Left ventricle myocardium inferior (tissue), 1 donor: ENCODE data around the gene ARIH2. TPM values are rescaled to one million over a fixed set of nuclear protein-coding genes. Genes with fewer than 3 reads are reported as not detected.

Experiments used
- DNase-seq: peaks from one replicate; pipeline ENCODE4 v3.0.0-alpha.2; 2020
- H3K27ac ChIP-seq: fragments of 200-600 bp; replicated peaks from 2 replicates; pipeline ENCODE4 v1.8.0; 2021
- H3K27me3 ChIP-seq: fragments of 200-600 bp; 2 replicates; pipeline ENCODE4 v1.8.0; 2021; ENCODE audit warnings: low read depth
- H3K36me3 ChIP-seq: fragments of 200-600 bp; 2 replicates; pipeline ENCODE4 v1.8.0; 2021
- H3K4me1 ChIP-seq: fragments of 200-600 bp; 2 replicates; pipeline ENCODE4 v1.8.0; 2021
- H3K4me3 ChIP-seq: fragments of 200-600 bp; 2 replicates; pipeline ENCODE4 v1.8.0; 2021; ENCODE audit warnings: mild to moderate bottlenecking, moderate library complexity
- H3K9me3 ChIP-seq: fragments of 200-600 bp; replicated peaks from 2 replicates; pipeline ENCODE4 v1.8.0; 2021
- CTCF ChIP-seq: fragments of 200-600 bp; IDR thresholded peaks from 2 replicates; pipeline ENCODE4 v1.8.0; 2021; ENCODE audit warnings: antibody characterized with exemption, mild to moderate bottlenecking, borderline replicate concordance
- intact Hi-C: fragments of 100-400 bp; cut with micrococcal nuclease; formaldehyde crosslinking; loops from one replicate; pipeline ENCODE4 v1.11.0; 2022
- total RNA-seq: library from RNA; stranded (reverse); fragmentation: NEBNext Ultra II Directional; extraction: Animal tissue kit (Norgen Biotek cat#: 25700); gene quantifications from one replicate; pipeline ENCODE4 v1.2.1, GENCODE V29; 2021
- donor health status: DM: no; HTN: yes; CAD: no; lungs with severe emphysema.

ARIH2 gene
- total RNA-seq, 1 donor from 2014 or later = 180 TPM

- peaks cover 22% of the 10 kb centered on the region for H3K36me3 ChIP-seq
- TF ChIP-seq CTCF = no peak
- no peak overlapping the region for H3K4me3 ChIP-seq
- no peaks in the 10 kb centered on the region for H3K9me3 ChIP-seq
- no peak for DNase-seq
- intact Hi-C loops = no loop called here
- peak overlapping the region; percentile 0 for H3K27ac ChIP-seq
- peaks cover 65% of the 10 kb centered on the region for H3K4me1 ChIP-seq
- no peaks in the 10 kb centered on the region for H3K27me3 ChIP-seq
These were observed 33.1 kb downstream of the ARIH2 start for GRCh38 chr3:48951764-48952163.

- Histone ChIP-seq H3K36me3 (peaks cover 24% of the 10 kb centered on the region), H3K27ac (peak overlapping the region; percentile 0), H3K4me3 (no peak overlapping the region), H3K9me3 (no peaks in the 10 kb centered on the region), H3K4me1 (peaks cover 69% of the 10 kb centered on the region), H3K27me3 (no peaks in the 10 kb centered on the region)
- DNase-seq = no peak
- TF ChIP-seq CTCF = peak; percentile 62
- intact Hi-C loops = no loop called here
These were observed 34.0 kb downstream of the ARIH2 start for GRCh38 chr3:48952510-48953118.

GRCh38 chr3:48957006-48957705 is 38.5 kb downstream of the ARIH2 start:
- intact Hi-C loops = no loop called here
- no peaks in the 10 kb centered on the region for H3K27me3 ChIP-seq
- H3K27ac ChIP-seq = no peak overlapping the region
- H3K9me3 ChIP-seq = no peaks in the 10 kb centered on the region
- H3K4me3 ChIP-seq = no peak overlapping the region
- no peak for DNase-seq
- peaks cover 36% of the 10 kb centered on the region for H3K36me3 ChIP-seq
- TF ChIP-seq CTCF = no peak
- H3K4me1 ChIP-seq = peaks cover 44% of the 10 kb centered on the region

- H3K36me3 ChIP-seq = peaks cover 45% of the 10 kb centered on the region
- intact Hi-C loops = no loop called here
- DNase-seq = no peak
- H3K9me3 ChIP-seq = no peaks in the 10 kb centered on the region
- no peak for TF ChIP-seq CTCF
- H3K27ac ChIP-seq = no peak overlapping the region
- H3K4me1 ChIP-seq = peaks cover 27% of the 10 kb centered on the region
- H3K27me3 ChIP-seq = no peaks in the 10 kb centered on the region
- H3K4me3 ChIP-seq = no peak overlapping the region
These were observed 42.3 kb downstream of the ARIH2 start for GRCh38 chr3:48960841-48961413.

GRCh38 chr3:48962340-48962739 is 43.7 kb downstream of the ARIH2 start:
- H3K27me3 ChIP-seq = no peaks in the 10 kb centered on the region
- no peaks in the 10 kb centered on the region for H3K9me3 ChIP-seq
- no peak overlapping the region for H3K27ac ChIP-seq
- DNase-seq = no peak
- no peak overlapping the region for H3K4me3 ChIP-seq
- H3K36me3 ChIP-seq = peaks cover 60% of the 10 kb centered on the region
- no peak for TF ChIP-seq CTCF
- intact Hi-C loops = no loop called here
- peaks cover 13% of the 10 kb centered on the region for H3K4me1 ChIP-seq
